DND-41 (cell line): ENCODE results near the gene CENPO.

Source experiments
- CTCF ChIP-seq: IDR thresholded peaks from 2 replicates; pipeline ENCODE4 v1.5.1; 2012; ENCODE audit warnings: borderline replicate concordance, low read length, moderate library complexity, mild to moderate bottlenecking; ENCODE audit not compliant: poor library complexity, severe bottlenecking; ENCODE audit errors: extremely low read depth
- EZH2 ChIP-seq: IDR thresholded peaks from 3 replicates; pipeline ENCODE4 v1.6.1; 2012; ENCODE audit warnings: borderline replicate concordance, low read depth, mild to moderate bottlenecking, moderate library complexity, low read length, inconsistent platforms; ENCODE audit not compliant: severe bottlenecking

GRCh38 chr2:24839729-24840128 lies 46.5 kb downstream of the CENPO start:
- no peak for TF ChIP-seq CTCF
- no peak for TF ChIP-seq EZH2
